PC-9 (cell line): Measurements from ENCODE around the gene MUCL3. TPM values are rescaled to one million over a fixed set of nuclear protein-coding genes. Genes with fewer than 3 reads are reported as not detected.

Experiments used
- BruUV-seq: library from RNA; stranded (reverse); fragments of 400-500 nt; replicated peaks from 2 replicates; lab custom pipeline; 2021; lab: Mats Ljungman, UMichigan
- CTCF ChIA-PET: fragments of 300-600 bp; sonication (Branson Sonifier 250); formaldehyde crosslinking; loops from one replicate; lab custom pipeline; 2022; ENCODE audit warnings: antibody characterized with exemption; lab: Charles Lee
- POLR2A ChIA-PET: fragments of 300-600 bp; sonication (Branson Sonifier 250); formaldehyde crosslinking; loops from one replicate; lab custom pipeline; 2022; ENCODE audit warnings: antibody characterized with exemption; ENCODE audit not compliant: unreplicated experiment; lab: Charles Lee
- DNase-seq, 2 experiments: peaks; one replicate each; pipeline versions ENCODE4 v3.0.0 to v3.0.0-alpha.2; 2015 to 2022; ENCODE audit warnings: mixed read lengths in 1 of 2
- H2AFZ ChIP-seq: fragments of 200-600 bp; sonication (generic); 2 replicates; pipeline ENCODE4 v1.8.1; 2017; ENCODE audit warnings: antibody characterized with exemption
- H3F3A ChIP-seq: fragments of 200-600 bp; sonication (generic); 2 replicates; pipeline ENCODE4 v1.8.1; 2017; ENCODE audit warnings: antibody characterized with exemption, mild to moderate bottlenecking, low read depth; ENCODE audit not compliant: insufficient read depth
- H3K27ac ChIP-seq: fragments of 200-600 bp; sonication (generic); 2 replicates; pipeline ENCODE4 v1.6.1; 2016; ENCODE audit warnings: mixed run types
- H3K27me3 ChIP-seq: fragments of 200-600 bp; sonication (generic); 2 replicates; pipeline ENCODE4 v1.6.1; 2016; ENCODE audit warnings: low read depth, mixed run types; ENCODE audit not compliant: insufficient read depth
- H3K36me3 ChIP-seq: fragments of 200-600 bp; sonication (generic); 2 replicates; pipeline ENCODE4 v1.6.1; 2016; ENCODE audit warnings: low read depth, mixed run types
- H3K4me1 ChIP-seq: fragments of 200-600 bp; sonication (generic); replicated peaks from 2 replicates; pipeline ENCODE4 v1.6.1; 2016; ENCODE audit warnings: mixed run types; ENCODE audit not compliant: insufficient read depth
- H3K4me2 ChIP-seq: fragments of 200-600 bp; sonication (generic); 2 replicates; pipeline ENCODE4 v1.6.1; 2017; ENCODE audit warnings: mixed run types
- H3K4me3 ChIP-seq: fragments of 200-600 bp; sonication (generic); 2 replicates; pipeline ENCODE4 v1.6.1; 2016; ENCODE audit warnings: mixed run types
- H3K79me2 ChIP-seq: fragments of 200-600 bp; sonication (generic); 2 replicates; pipeline ENCODE4 v1.6.1; 2017; ENCODE audit warnings: low read depth, mixed run types
- H3K9me2 ChIP-seq: fragments of 200-600 bp; sonication (generic); 2 replicates; pipeline ENCODE4 v1.8.1; 2017; ENCODE audit warnings: mild to moderate bottlenecking; ENCODE audit not compliant: insufficient read depth
- H3K9me3 ChIP-seq: fragments of 200-600 bp; sonication (generic); 2 replicates; pipeline ENCODE4 v1.8.1; 2016; ENCODE audit warnings: low read depth; ENCODE audit not compliant: insufficient read depth
- H4K20me1 ChIP-seq: fragments of 200-600 bp; sonication (generic); 2 replicates; pipeline ENCODE4 v1.8.1; 2017; ENCODE audit not compliant: insufficient read depth
- EZH2 ChIP-seq: fragments of 200-600 bp; sonication (generic); IDR thresholded peaks from 2 replicates; pipeline ENCODE4 v1.8.0; 2017; ENCODE audit warnings: antibody characterized with exemption, low read depth
- intact Hi-C: fragments of 100-400 bp; cut with micrococcal nuclease; formaldehyde crosslinking; loops from one replicate; pipeline ENCODE4 v1.10.0; 2022; ENCODE audit not compliant: unreplicated experiment
- total RNA-seq: library from RNA; stranded (reverse); gene quantifications from 2 replicates; pipeline ENCODE4 v1.2.3, GENCODE V29; 2021
- TF ChIP-seq, protein P1 (sequence below): fragments of 200-600 bp; sonication (generic); conservative IDR thresholded peaks from 2 replicates; pipeline ENCODE4 v1.6.1; 2017; ENCODE audit warnings: mixed run types, antibody characterized with exemption, mild to moderate bottlenecking, moderate library complexity

MUCL3 gene
- total RNA-seq, 1 experiment from 2014 or later = not detected

DNA sequence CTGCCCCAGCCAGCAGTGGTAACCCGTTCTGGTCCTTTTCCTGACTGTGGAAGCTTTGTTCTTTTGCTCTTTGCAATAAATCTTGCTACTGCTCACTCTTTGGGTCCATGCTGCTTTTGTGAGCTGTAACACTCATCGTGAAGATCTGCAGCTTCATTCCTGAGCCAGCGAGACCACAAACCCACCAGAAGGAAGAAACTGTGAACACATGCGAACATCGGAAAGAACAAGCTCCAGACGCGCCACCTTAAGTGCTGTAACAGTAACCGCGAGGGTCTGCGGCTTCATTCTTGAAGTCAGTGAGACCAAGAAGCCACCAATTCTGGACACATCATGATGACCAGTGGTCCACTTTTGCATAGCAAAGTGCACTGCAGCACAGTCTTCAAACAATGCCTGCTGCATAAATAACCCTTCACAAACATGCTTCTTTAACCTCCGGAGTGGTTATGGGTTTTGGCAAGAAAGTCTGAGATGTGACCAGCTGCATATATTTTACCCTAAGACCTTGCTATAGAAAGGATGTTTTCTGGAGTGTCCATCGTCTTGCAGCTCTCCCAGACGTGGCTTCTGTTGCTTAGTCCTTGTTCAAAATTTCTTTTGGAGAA lies 60.6 kb downstream of the MUCL3 start:
- no TSS peak for BruUV-seq
- H3K27me3 ChIP-seq = no peaks in the 10 kb centered on the region
- H3K9me3 ChIP-seq = no peaks in the 10 kb centered on the region
- no peak overlapping the region for H3K4me2 ChIP-seq
- intact Hi-C loops = no loop called here
- H3K36me3 ChIP-seq = no peaks in the 10 kb centered on the region
- no peaks in the 10 kb centered on the region for H3K9me2 ChIP-seq
- H3K4me3 ChIP-seq = no peak overlapping the region
- peaks cover 45% of the 10 kb centered on the region for H3K4me1 ChIP-seq
- no peak overlapping the region for H2AFZ ChIP-seq
- H4K20me1 ChIP-seq = no peaks in the 10 kb centered on the region
- no peaks in the 10 kb centered on the region for H3K79me2 ChIP-seq
- no peak for DNase-seq
- TF ChIP-seq EZH2 = no peak
- TF ChIP-seq, protein P1, sequence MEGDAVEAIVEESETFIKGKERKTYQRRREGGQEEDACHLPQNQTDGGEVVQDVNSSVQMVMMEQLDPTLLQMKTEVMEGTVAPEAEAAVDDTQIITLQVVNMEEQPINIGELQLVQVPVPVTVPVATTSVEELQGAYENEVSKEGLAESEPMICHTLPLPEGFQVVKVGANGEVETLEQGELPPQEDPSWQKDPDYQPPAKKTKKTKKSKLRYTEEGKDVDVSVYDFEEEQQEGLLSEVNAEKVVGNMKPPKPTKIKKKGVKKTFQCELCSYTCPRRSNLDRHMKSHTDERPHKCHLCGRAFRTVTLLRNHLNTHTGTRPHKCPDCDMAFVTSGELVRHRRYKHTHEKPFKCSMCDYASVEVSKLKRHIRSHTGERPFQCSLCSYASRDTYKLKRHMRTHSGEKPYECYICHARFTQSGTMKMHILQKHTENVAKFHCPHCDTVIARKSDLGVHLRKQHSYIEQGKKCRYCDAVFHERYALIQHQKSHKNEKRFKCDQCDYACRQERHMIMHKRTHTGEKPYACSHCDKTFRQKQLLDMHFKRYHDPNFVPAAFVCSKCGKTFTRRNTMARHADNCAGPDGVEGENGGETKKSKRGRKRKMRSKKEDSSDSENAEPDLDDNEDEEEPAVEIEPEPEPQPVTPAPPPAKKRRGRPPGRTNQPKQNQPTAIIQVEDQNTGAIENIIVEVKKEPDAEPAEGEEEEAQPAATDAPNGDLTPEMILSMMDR = no peak
- ChIA-PET CTCF (no interaction called here), POLR2A (no interaction called here)
- H3F3A ChIP-seq = peaks cover 50% of the 10 kb centered on the region
- no peak overlapping the region for H3K27ac ChIP-seq

GRCh38 chr6:31002471-31002870 lies 61.7 kb downstream of the MUCL3 start:
- ChIA-PET POLR2A (interaction anchor here (0.6 kb wide), 1 partner anchor 151 kb away, joined by 8 read pairs; no protein-coding TSS in a partner anchor), CTCF (no interaction called here)
- Histone ChIP-seq H3K4me2 (no peak overlapping the region), H3K4me1 (peaks cover 56% of the 10 kb centered on the region), H4K20me1 (no peaks in the 10 kb centered on the region), H3K4me3 (no peak overlapping the region), H3K79me2 (no peaks in the 10 kb centered on the region), H3K27ac (no peak overlapping the region), H3K9me2 (no peaks in the 10 kb centered on the region), H3K36me3 (no peaks in the 10 kb centered on the region), H3K9me3 (no peaks in the 10 kb centered on the region), H2AFZ (no peak overlapping the region), H3K27me3 (no peaks in the 10 kb centered on the region), H3F3A (peaks cover 50% of the 10 kb centered on the region)
- no peak for DNase-seq
- BruUV-seq = no TSS peak
- TF ChIP-seq EZH2 = no peak
- TF ChIP-seq, protein P1 = no peak
- intact Hi-C loops = no loop called here

Other genes with a start within 250 kb of the MUCL3 start
- gene NRM, start 250.0 kb upstream of the MUCL3 start, total RNA-seq = 25.8 and 38.3 TPM in 2 replicates
- 72.9 and 81.6 TPM in 2 replicates for gene MDC1, start 223.7 kb upstream of the MUCL3 start, total RNA-seq
- 697 and 901 TPM in 2 replicates for gene TUBB, start 220.6 kb upstream of the MUCL3 start, total RNA-seq
- 225 and 234 TPM in 2 replicates for gene FLOT1, start 198.3 kb upstream of the MUCL3 start, total RNA-seq
- gene IER3, start 196.4 kb upstream of the MUCL3 start, total RNA-seq = 107 and 117 TPM in 2 replicates
- gene DDR1, start 56.5 kb upstream of the MUCL3 start, total RNA-seq = 267 and 269 TPM in 2 replicates
- 31.3 and 43.9 TPM in 2 replicates for gene GTF2H4, start 32.8 kb upstream of the MUCL3 start, total RNA-seq
- 59.4 and 60.3 TPM in 2 replicates for gene VARS2, start 26.7 kb upstream of the MUCL3 start, total RNA-seq
- 0.72 and 0.75 TPM in 2 replicates for gene SFTA2, start 8.8 kb upstream of the MUCL3 start, total RNA-seq
- gene MUC21, start 42.7 kb downstream of the MUCL3 start, total RNA-seq = 0.13 TPM in 1 of 2 replicates, not detected in the other
- gene MUC22, start 69.5 kb downstream of the MUCL3 start, total RNA-seq = not detected in 2 replicates
- 21.1 and 21.6 TPM in 2 replicates for gene C6orf15, start 171.6 kb downstream of the MUCL3 start, total RNA-seq
- 29.2 and 34.2 TPM in 2 replicates for gene PSORS1C1, start 173.8 kb downstream of the MUCL3 start, total RNA-seq
- gene CDSN, start 179.5 kb downstream of the MUCL3 start, total RNA-seq = 1.0 and 1.9 TPM in 2 replicates
- gene PSORS1C2, start 198.1 kb downstream of the MUCL3 start, total RNA-seq = not detected in 2 replicates
- gene CCHCR1, start 216.8 kb downstream of the MUCL3 start, total RNA-seq = 60.6 and 69.0 TPM in 2 replicates
- gene TCF19, start 217.6 kb downstream of the MUCL3 start, total RNA-seq = 19.0 and 26.0 TPM in 2 replicates
- gene POU5F1, start 229.7 kb downstream of the MUCL3 start, total RNA-seq = 1.1 and 1.4 TPM in 2 replicates